Stimulated activated CD4-positive, alpha-beta T cell treated with anti-CD3 and anti-CD28 coated beads, Interleukin-12 subunit alpha, Interleukin-12 subunit beta, amount 100 ng/mL, for 4 hours (primary cell): Measurements from ENCODE around the gene CPB2.

ENCODE experiments used
- DNase-seq: peaks from one replicate; pipeline ENCODE4 v3.0.0-alpha.2; 2020

The CPB2 gene, protein sequence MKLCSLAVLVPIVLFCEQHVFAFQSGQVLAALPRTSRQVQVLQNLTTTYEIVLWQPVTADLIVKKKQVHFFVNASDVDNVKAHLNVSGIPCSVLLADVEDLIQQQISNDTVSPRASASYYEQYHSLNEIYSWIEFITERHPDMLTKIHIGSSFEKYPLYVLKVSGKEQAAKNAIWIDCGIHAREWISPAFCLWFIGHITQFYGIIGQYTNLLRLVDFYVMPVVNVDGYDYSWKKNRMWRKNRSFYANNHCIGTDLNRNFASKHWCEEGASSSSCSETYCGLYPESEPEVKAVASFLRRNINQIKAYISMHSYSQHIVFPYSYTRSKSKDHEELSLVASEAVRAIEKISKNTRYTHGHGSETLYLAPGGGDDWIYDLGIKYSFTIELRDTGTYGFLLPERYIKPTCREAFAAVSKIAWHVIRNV

DNA sequence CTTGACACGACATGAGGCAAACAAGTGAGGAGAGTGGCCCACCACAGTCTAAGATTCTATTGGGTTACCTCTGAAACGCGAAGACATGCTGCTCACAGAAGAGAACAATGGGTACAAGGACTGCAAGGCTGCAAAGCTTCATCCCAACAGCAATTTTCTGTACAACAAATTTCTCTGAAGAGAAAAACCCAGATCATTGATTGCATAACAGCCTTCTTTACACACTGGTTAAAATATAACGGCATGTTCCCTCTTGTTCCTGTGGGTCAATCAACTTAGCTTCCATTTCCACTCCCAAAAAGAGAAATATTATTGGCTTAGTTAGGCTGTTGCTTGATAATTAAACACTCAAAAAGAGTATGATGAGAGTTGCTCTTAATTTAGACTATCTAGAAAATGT, at the start of gene CPB2:
Gene CPB2, minus strand, starts transcription at position 166 of the 400 bp plus-strand sequence. Its CDS starts 24 bp downstream, at position 142.
- DNase-seq: no peak

DNA sequence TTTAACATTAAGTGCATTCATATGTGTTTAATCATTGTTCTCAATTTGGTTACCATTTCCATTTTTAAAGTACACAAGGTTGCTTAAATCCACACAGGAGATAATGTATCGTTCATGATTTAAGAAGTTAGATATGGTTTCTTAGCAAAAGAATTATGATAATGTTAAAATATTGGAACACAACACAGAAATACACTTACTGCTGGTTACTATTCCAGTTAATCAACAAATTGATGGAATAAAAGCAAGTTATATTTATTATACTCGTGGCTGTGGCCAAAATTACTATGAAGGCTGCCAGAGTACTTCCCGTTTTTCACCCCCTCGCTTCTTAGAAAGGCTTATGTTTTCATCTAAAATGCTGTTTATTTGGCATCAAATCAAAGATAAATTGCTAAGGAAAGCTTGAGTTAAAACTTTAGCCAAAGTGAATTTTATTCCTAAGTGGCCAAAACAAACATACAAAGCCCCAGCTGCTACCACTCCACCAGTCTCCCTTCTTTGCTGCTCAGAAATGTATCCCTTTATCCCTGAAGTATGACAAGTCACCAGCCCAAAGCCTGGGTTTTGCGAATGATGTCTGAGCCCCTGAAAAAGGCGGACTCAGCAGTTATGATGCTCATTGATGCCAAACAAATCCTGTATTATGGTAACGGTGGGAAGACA, 49.4 kb upstream of the CPB2 start:
- no peak for DNase-seq

DNA sequence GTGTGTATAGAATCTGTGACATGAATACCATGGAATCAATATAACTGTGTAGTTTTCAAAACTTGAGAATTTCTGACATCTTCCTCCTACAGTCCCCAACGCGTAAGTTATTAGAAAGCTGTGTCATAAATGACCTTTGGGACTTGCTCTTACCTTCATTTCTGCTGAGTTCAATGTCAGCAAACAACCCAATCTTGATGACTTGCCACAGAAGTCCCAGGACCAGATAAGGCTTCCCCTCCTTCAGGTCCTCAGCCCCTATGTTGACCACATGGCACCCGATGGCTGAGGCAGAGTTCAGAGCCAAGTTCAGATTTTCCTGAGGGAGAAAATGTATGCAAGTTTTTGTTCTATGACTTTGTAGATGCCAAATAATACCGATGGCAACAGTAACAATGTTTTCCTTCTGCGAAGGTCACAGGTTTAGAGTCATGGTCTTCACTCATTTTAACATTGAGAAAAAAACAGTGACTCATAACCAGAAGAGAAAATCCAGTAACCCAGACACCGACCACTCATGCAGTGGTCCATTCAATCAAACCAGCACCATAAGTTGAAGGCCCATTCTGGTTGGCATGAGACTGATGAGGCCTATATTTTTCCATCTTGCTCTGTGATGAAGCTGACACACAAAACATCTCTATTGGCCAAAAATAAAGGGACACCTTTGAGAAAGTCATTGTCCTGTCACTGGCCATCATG, 47.9 kb upstream of the CPB2 start:
- DNase-seq: no peak

DNA sequence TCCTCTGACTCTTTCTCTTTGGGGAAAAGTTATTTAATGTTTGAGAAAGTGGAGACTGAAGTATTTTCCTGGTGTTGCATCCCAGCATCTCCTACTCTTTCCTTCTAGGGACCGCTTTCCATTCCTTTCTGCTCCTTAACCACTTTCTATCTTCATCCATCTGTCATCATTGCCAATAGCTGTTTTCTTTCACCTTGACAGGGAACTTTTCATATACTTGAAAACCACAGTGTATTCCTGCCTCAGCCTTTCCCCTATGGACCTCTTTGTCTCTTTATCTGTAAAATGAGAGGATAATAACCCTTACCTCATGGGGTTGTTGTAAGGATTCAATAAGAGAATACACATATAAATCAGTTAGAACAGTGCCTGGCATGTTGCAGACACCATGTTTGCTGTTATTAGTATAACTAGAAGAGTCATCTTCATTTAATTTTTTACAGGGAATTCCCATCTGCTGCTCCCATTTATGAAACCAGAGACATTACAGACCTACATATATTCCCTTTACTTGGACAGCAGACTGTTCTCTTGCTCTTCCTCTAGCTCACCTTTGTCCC, 45.4 kb upstream of the CPB2 start:
- no peak for DNase-seq

DNA sequence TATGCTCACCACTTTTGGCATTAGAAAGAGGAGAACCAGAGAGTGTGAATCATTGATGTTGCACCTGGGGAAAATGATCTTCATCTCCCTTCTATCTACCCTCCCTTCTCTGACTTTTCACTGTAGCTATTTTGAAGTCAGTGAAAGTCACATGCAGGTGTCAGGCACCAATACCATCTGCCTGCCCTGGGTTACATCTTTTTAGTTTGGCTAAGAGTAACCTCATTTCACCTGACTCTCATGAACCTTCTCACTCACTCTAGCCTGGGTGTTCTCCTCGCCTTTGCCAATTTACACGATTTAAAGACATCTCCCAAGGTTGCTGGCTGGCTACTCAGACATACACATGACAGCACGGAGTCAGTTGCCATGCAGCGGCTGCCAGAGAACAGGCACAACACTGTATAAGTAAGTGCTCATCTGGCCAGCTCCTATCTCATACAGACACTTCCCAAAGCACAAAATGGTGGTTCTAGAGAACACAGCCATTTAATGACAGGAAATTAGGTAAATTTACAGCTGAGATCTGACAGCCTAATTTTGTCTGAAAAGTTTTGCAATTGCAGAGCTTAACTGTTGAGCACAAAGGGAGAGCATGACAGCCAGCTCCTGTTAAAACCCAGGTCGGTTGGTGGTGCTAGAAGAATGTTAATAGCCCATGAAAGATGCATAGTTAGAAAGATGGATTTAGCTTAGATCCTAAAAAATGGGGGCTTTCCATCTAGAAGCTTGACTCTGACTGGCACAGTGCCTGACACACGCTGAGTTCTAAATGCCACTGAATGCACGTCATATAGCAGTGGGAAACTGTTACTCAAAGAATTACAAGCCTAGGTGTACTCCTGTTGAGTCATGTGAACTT, 44.7 kb upstream of the CPB2 start:
- DNase-seq: no peak

DNA sequence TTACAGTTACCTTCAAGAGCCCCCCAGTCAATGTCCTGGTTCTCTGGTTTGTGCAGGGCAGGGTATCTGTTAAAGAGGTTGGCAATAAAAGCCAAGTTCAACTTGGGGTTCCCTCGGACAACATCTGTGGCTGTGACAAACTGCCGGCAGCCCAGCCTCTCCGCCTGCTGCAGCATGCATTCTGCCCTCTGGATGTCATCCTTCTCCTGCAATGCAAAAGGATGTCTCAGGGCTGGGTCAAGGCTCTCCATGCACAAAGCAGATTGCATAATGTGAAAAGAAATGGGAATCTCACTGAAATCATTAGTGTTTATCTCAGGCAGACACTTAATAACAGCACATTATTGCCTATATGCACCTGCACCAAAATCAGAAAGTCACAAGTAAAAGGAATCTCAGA, 42.1 kb upstream of the CPB2 start:
- no peak for DNase-seq

DNA sequence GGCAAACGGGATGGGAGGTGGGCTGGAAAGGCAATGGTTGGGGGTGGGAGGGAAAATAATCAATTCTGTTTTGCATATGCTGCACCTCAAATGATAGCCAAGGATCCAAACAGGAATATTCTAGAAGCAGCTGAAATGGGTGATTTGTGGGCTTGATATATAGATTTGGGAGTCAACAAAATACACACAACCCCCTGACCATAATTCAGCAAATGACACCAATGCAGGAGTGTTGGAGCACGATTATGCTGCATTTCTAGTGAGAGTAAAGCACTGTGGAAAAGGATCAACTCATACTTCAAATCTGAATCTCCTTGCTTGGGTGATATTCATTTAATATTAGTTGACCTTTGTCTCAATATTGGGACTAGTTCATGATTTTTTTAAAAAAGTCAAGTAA, 41.1 kb upstream of the CPB2 start:
- no peak for DNase-seq

DNA sequence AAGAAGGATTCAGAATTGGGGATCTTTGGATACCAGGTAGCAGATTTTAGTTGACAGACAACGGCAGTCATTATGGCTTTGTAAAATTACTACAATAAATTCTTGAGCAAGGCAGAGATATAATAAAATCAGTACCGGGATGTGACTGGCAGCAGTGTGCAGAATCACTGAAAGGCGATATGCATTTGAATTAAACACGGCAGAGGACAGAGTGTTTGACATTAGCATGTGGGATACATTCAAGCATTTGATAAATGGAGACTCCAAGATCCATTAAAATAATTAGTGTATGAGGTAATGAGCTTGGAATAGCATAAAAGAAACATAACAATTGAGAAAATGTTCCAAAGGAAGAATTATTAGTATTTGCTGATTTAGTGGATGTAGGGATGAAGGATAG, 40.3 kb upstream of the CPB2 start:
- no peak for DNase-seq

DNA sequence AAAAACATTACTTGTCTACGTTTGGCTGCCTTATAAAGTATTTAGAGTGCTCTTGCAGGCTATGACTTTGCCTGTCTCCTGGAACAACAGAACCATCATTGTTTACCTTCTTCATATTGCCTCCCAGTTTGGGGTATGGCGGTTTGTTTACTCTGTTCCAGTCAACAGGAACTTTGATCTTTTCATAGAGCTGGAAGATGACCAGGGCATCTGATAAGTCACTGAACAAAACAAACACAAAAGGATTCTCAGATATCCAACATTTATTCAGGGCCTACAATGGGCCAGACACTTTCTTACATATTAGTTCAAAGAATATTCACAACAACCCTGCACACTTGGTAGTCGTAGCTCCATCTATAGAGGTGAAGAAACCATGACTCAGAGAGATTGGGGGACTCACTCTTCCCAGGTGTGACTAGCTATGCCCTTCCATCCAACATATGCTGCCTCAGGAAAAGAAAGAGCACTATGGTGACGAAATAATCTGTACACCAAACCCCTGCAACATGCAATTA, 38.4 kb upstream of the CPB2 start:
- no peak for DNase-seq

DNA sequence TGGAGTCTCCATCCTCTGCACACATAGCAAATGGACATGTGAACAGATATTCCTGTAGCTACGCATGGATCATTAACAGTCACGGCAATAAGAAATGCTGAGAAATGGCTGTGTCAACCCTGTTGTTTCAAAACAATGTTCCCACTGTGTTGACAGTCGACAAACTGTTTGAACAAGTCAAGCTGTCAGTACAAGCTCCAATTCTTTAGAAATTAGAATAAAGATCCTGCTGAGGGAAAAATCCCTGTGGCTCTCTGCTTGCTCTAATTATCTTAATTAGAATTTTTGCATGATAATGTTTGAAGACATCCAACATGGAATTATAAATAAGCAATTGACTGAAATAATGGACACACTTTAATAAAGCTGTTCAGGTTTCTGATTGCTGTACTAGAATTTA, 37.9 kb upstream of the CPB2 start:
- DNase-seq: no peak

DNA sequence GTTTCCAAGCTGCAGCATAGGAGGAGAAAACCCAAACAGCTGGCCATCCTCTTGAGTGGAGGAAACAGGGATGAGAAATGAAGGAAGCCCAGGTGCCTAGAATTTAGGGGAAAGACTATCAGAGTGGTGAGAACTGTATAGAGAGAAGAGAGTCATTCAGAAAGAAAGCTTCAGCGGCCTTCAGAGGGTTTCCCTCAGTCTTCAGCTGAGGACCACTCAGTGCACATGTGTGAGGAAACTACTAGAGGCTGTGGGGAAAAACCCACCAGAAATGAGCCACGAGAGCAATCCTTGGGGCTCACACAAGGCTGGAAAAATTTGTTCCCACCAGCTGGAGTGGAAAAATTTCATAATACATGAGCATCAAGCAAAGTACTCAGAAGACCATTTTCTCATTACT, 35.2 kb upstream of the CPB2 start:
- DNase-seq: no peak

DNA sequence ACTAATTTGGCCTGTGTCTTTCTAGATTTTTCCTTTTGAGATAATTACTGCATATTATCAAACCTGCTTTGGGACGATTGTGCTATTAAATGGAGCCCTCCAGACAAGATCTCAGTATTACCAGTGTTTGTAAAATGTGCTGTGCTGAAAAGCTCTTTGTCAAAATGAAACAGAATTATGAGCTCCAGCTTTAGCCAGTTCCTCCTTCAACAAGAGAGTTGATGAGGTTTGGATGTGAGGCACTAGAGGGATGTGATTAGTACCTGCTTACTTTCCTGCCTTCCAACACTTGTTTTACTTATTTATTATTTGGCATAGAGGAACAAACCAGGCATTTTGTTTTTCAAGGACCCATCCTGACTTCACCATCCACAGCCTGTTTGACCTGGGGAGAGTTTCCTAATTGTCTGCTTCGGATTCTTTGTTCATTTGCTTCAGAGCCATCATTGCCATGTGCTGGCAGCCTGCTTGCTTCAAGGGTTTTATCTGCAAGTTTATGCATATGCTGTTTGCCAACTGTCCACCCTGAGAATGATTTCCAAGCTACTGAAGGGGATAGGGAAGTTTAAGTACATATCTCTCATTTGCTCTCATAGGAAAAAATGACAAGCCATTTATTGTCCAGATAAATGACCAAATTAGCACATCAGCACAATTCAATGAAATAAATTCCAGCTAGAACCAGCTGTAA, 32.9 kb upstream of the CPB2 start:
- no peak for DNase-seq

DNA sequence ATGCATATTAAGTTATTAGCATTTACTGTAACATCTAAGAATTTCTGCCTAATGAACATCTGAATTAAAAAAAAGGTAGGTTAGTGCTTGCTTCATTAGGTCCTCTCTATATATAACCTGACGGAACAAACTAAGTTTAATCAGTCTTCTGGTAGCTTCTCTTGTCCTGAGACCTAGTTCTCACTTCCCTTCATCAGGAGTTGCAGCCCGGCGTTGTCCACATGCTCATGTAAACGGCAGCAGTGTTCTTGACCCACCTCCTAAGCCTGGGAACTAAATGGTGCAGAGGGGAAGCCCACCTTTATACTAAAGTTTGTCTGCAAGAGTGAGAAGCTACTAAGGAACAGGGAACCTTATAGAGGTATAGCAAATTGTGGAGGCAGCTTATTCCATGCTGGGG, 31.9 kb upstream of the CPB2 start:
- DNase-seq: no peak

DNA sequence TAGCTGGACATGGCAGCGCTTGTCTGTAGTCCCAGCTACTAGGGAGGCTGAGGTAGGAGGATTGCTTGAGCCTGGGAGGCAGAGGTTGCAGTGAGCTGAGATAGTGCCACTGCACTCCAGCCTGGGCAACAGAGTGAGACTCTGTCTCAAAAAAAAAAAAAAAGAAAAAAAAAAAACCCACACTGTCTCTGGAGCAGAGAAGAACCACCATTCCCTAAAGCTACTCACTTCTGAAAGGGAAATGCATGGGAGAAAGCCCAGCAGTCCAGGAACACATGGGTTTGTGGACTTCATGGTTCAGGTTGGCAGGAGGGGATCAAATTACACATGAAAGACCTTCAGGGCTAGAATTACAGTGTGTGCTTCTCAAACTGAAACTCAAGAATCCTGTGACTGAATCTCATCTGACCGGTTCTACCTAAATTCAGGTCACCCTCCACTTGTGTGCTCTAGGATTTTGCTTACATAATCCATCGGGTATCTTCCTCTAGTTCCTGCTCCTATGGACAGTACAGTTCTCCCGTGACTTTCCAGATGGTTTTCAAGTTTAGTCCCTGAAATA, 30.2 kb upstream of the CPB2 start:
- DNase-seq: no peak

DNA sequence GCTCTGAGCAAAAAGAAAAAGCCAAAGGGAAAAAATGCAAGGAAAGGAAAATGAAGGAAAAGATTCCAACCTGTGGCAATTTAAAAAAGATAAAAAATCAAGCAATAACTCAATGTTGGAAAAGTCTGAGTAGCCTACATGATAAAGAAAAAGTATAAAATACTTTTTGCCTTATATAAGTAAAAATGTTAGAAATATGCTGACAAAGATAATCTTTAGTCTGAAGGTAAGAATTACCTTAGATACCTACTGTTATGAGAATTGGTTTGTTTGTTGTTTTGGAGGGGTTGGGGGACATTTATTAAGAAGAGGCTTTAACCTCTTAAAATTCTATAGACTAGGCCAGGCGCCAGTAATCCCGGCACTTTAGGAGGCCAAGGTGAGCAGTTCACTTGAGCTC, 29.7 kb upstream of the CPB2 start:
- DNase-seq: no peak

DNA sequence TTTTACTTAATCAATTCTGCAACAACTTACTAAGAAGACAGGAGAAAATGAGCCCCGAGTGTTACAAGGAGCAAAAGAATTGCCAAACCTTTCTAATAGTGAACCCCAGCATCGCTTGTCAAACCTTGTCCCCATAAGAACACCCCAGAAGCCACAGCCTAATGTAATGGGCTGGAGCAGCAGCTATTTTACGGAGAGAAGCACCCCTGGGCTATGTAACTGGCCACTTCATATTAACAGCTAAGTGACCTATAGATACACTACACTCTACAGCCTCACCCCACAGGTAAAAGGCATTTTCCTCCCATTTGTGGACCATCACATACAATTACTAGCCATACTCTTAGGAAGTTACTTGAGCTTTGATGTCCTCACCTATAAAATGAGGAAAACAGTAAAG, 27.3 kb upstream of the CPB2 start:
- no peak for DNase-seq

DNA sequence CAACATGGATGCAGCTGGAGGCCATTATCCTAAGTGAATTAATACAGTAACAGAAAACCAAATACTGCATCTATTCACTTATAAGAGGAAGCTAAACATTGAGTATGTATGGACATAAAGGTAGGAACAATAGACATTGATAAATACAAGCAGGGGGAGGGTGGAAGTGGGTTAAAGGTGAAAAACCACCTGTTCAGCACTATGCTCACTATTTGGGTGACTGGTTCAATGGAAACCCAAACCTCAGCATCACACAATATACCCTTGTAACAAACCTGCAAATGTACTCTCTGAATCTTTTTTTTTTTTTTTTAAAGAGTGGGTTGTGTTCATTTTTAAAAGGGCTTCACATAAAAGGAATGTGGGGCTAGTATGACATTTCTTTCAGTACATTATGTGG, 26.9 kb upstream of the CPB2 start:
- DNase-seq: no peak

DNA sequence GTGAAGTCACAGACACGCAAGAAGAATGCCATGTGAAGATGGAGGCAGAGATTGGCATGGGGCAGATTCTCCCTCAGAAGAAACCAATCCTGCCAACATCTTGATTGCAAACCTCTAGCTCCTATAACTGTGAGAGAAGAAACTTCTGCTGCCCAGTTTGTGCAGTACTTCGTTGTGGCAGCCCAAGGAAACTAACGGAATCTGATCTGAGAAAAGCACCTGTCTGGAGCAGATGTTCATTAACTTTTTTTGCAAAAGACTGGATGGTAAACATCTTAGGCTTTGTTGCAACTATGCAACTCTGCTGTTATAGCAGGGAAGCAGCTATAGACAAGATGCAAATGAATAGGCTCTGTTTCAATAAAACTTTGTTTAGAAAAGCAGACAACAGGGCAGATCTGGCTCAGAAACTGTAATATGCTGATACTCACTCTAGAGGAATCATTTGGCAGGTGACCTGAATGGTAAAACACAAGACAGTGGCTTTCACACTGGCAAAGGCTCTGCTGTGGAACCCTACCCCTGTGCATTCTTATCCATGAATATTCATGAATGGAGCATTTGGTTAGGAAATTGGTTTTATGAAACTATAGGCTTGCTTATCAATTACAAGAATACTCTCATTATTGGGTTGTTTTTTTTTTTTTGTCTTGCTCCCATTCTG, 25.3 kb upstream of the CPB2 start:
- DNase-seq: no peak

DNA sequence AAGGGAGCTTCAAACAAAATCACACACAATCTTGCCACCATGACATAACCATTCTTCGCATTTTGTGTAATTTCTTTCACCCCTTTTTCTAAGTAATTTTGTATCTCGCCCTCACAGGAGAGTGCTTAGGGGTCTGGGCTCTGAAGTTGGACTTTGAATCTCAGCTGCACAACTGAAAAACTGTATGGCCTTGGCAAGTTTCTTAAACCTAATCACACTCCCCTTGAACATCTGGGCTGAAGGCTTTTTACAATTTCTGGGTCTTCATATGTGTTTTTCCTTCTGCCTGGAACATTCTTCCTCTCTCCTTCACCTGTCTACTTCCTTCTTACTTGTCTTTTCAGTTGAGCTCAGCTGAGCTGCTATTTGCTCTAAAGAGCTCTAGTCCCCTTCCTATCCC, 24.3 kb upstream of the CPB2 start:
- DNase-seq: no peak

DNA sequence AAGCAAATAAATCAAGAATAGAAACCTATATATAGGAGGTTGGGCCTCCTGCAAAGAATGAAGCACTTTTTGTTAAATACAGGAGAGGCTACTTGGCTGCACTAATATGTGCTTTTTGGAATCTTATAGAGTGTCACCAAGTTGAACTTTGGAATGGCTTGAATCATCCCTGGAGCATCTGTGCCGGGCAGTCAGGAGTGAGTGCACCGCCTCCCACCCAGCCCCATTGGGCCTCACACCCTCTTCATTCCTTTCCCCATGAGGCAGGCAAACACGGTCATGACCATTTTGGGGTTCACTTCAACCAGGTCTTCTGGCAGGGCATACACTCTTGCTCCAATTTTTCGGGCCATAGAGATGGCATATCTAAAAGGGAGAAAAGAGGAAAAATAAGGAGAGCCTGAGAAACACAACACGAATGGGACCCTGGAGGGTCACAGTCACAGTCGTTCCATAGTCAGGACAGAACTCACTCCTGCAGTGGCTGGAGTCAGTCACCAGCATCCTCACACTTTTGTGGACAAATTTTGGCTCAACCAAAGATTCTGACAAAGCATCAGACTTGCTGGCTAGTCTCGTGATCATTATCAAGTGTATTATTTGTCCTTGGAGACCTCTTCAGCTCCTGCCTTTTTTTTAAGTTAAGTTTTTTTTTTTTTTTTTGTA, 22.7 kb upstream of the CPB2 start:
- DNase-seq: no peak
